Transverse colon (tissue), 4 donors: ENCODE results near the gene FNDC4. TPM values are rescaled to one million over a fixed set of nuclear protein-coding genes. Genes with fewer than 3 reads are reported as not detected.
A peak's percentile ranks its signal among the peaks of the same experiment; 100 is the strongest.

Experiments used
- DNase-seq: peaks from one replicate; pipeline ENCODE4 v3.0.0-alpha.2; 2019
- H3K27ac ChIP-seq, 4 donors: fragments of 200-600 bp; sonication (generic); 2 replicates each; pipeline ENCODE4 v1.5.1; 2016 to 2018; ENCODE audit warnings: inconsistent platforms in 4 of 4
- H3K27me3 ChIP-seq: fragments of 200-600 bp; sonication (generic); 2 replicates; pipeline ENCODE4 v1.5.1; 2017; ENCODE audit warnings: inconsistent platforms
- H3K36me3 ChIP-seq, 4 donors: fragments of 200-600 bp; sonication (generic); 2 replicates each; pipeline ENCODE4 v1.5.1; 2017 to 2019; ENCODE audit warnings: inconsistent platforms in 4 of 4
- H3K4me1 ChIP-seq, 4 donors: fragments of 200-600 bp; sonication (generic); 2 replicates each; pipeline ENCODE4 v1.5.1; 2017 to 2020; ENCODE audit warnings: inconsistent platforms in 4 of 4
- H3K4me3 ChIP-seq, 4 donors: fragments of 200-600 bp; sonication (generic); 1 replicate in 1 of 4; 2 replicates in 3 of 4; pipeline versions ENCODE4 v1.5.1 to v1.6.1; 2017 to 2019; ENCODE audit warnings: inconsistent platforms in 4 of 4
- H3K9me3 ChIP-seq, 2 donors: fragments of 200-600 bp; sonication (generic); 2 replicates each; pipeline ENCODE4 v1.5.1; 2017 to 2019; ENCODE audit warnings: inconsistent platforms in 2 of 2
- EP300 ChIP-seq: sonication (generic); formaldehyde crosslinking; IDR thresholded peaks from one replicate; pipeline ENCODE4 v1.6.1; 2017; ENCODE audit warnings: antibody characterized with exemption, low read depth
- POLR2A ChIP-seq: fragments of 450-650 bp; IDR thresholded peaks from one replicate; pipeline ENCODE4 v1.6.1; 2016; ENCODE audit warnings: antibody characterized with exemption, mild to moderate bottlenecking, moderate library complexity
- POLR2AphosphoS5 ChIP-seq, 3 donors: sonication (generic); formaldehyde crosslinking; IDR thresholded peaks; one replicate each; pipeline ENCODE4 v1.6.1; 2016; ENCODE audit warnings: antibody characterized with exemption in 3 of 3
- WGBS, 2 donors: methylation state at CpG; one replicate each; pipeline ENCODE4 v1.1.5; 2018; ENCODE audit warnings: low coverage in 1 of 2; 5-methylcytosine and 5-hydroxymethylcytosine counted together
- in situ Hi-C, 4 donors: fragments of 200-750 bp; cut with MboI; loops; one replicate each; pipeline versions ENCODE4 v1.15.0 to v1.15.1; 2017; ENCODE audit warnings: low sequenced_read_pairs in 3 of 4, low pct_ligation_motif_present in 1 of 4, low pct_unique_long_range_greater_than_20kb in 1 of 4
- intact Hi-C: fragments of 100-400 bp; cut with DNase I; formaldehyde crosslinking; loops from one replicate; pipeline ENCODE4 v1.15.1; 2023; ENCODE audit warnings: low total_unique reads
- total RNA-seq, 4 donors: library from RNA; depleted of rRNA; stranded (reverse); fragments of >200 nt; gene quantifications; one replicate each; pipeline ENCODE4 v1.1.0, GENCODE V29; 2016
- TF ChIP-seq, protein P1 (sequence below), 5 experiments: fragments of 200-600 bp in 3 of 5; fragments of 450-650 bp in 2 of 5; sonication (generic) in 3 of 5; IDR thresholded peaks; 1 replicate in 2 of 5; 2 replicates in 3 of 5; pipeline ENCODE4 v1.5.1; 2016 to 2017; ENCODE audit warnings: antibody characterized with exemption in 5 of 5, inconsistent platforms in 3 of 5, mild to moderate bottlenecking in 2 of 5, moderate library complexity in 1 of 5

The FNDC4 gene
- total RNA-seq, 4 donors from 2014 or later, result 0.80 to 8.2 (median 2.5) TPM

DNA sequence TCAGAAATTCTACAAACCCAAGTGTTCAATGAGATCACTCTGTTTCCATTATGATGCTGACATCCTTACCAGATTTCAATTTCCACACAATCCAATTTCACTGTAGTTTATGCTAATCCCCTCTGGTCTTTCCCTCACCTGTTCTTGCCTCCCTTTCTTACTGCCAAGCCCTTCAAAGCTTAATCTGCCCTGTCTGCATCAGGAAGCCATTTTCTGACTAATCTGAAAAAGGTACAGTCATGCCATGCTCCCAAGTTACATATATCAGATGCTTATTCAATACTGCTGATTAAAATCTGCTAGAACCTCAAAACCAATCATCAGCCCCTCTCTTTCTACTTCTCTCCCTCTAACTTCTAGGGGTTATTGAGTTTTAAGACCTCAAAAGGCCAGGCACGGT is 43.9 kb downstream of the FNDC4 start:
- 100% methylated on average over 1 of the region's 1 CpG; no CpG with 5 or more reads in 1 of the 2 donors for WGBS, 2 donors
- in situ Hi-C loops, result no loop called here
- H3K36me3 ChIP-seq, result peaks cover 0 to 8% (median 1%) of the 10 kb centered on the region in 4 donors

DNA sequence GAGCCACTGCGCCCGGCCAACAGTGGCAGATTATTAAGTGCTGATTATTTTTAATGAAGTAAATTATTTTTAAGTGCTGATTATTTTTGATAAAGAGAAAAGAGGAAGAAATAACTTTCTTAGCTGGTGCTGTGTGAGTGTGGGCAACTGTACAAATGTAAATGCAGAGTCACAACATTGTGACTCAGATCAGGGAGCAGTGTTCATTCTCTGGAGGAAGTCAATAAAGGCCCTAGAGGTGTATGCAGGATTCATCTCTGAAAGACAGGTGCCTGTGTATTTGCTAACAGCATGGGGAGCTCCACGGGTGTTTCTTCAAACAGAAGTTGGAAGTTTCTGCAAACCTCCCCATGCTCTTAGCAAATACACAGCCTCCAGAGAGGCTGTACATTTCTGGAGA is 46.6 kb downstream of the FNDC4 start:
- TF ChIP-seq POLR2AphosphoS5 (IDR thresholded peaks at IDR 0.05) (no peak), POLR2A (no peak), EP300 (no peak)
- TF ChIP-seq, protein P1, sequence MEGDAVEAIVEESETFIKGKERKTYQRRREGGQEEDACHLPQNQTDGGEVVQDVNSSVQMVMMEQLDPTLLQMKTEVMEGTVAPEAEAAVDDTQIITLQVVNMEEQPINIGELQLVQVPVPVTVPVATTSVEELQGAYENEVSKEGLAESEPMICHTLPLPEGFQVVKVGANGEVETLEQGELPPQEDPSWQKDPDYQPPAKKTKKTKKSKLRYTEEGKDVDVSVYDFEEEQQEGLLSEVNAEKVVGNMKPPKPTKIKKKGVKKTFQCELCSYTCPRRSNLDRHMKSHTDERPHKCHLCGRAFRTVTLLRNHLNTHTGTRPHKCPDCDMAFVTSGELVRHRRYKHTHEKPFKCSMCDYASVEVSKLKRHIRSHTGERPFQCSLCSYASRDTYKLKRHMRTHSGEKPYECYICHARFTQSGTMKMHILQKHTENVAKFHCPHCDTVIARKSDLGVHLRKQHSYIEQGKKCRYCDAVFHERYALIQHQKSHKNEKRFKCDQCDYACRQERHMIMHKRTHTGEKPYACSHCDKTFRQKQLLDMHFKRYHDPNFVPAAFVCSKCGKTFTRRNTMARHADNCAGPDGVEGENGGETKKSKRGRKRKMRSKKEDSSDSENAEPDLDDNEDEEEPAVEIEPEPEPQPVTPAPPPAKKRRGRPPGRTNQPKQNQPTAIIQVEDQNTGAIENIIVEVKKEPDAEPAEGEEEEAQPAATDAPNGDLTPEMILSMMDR (IDR thresholded peaks at IDR 0.05), result no peak
- DNase-seq, result no peak
- WGBS, 2 donors, result 64 to 100% methylated on average over 1 to 3 of the region's 3 CpGs

More for the DNA sequence above, 43.9 kb downstream of the FNDC4 start:
- TF ChIP-seq, protein P1 (IDR thresholded peaks at IDR 0.05), result no peak
- TF ChIP-seq POLR2AphosphoS5 (IDR thresholded peaks at IDR 0.05), result no peak
- TF ChIP-seq EP300, result no peak
- TF ChIP-seq POLR2A, result no peak
- intact Hi-C loops, result no loop called here
- peaks cover 0 to 2% (median 0%) of the 10 kb centered on the region in 4 donors for H3K4me1 ChIP-seq
- no peak overlapping the region for H3K4me3 ChIP-seq
- H3K27me3 ChIP-seq, result no peaks in the 10 kb centered on the region
- no peak overlapping the region for H3K27ac ChIP-seq
- DNase-seq, result no peak
- no peaks in the 10 kb centered on the region for H3K9me3 ChIP-seq

DNA sequence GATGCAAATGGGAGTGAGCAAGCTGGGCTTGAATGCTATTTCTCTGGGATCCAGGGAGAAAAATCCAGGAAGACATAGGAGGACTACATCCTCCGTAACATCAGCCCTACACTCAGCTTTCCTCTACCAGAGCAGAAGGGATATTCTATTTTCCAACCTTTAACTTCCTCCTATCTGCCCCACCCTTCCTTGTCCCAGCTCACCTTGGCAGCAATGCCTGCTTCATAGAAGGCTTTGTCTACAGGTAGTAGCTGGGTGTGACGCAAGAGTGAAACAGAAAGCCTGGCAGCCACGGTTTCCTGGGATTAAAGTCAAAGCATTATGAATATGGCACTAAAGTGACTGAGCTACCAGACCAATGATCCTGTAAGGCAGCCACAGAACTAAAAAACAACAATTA is 48.9 kb downstream of the FNDC4 start:
- TF ChIP-seq POLR2A, result peak; percentile 88
- TF ChIP-seq POLR2AphosphoS5 (IDR thresholded peaks at IDR 0.05), result peak; percentile 53 to 83 (median 80)
- TF ChIP-seq, protein P1 (IDR thresholded peaks at IDR 0.05), result no peak
- Histone ChIP-seq H3K9me3 (no peaks in the 10 kb centered on the region), H3K27me3 (no peaks in the 10 kb centered on the region), H3K36me3 (peaks cover 0 to 17% (median 4%) of the 10 kb centered on the region in 4 donors), H3K4me3 (peak overlapping the region in 1 of 4 donors; percentile 27), H3K4me1 (peaks cover 3 to 28% (median 14%) of the 10 kb centered on the region in 4 donors), H3K27ac (peak overlapping the region; percentile 81 to 89 (median 85))
- WGBS, 2 donors, result 29 to 50% methylated on average over 1 to 3 of the region's 3 CpGs
- intact Hi-C loops, result no loop called here
- in situ Hi-C loops, result no loop called here
- peak; percentile 86 for DNase-seq

More for the DNA sequence above, 46.6 kb downstream of the FNDC4 start:
- intact Hi-C loops (no loop called here), in situ Hi-C loops (no loop called here)
- no peaks in the 10 kb centered on the region for H3K9me3 ChIP-seq
- H3K27me3 ChIP-seq, result no peaks in the 10 kb centered on the region
- no peak overlapping the region for H3K4me3 ChIP-seq
- no peak overlapping the region for H3K27ac ChIP-seq
- H3K36me3 ChIP-seq, result peaks cover 0 to 8% (median 1%) of the 10 kb centered on the region in 4 donors
- peaks cover 0 to 13% (median 7%) of the 10 kb centered on the region in 4 donors for H3K4me1 ChIP-seq

DNA sequence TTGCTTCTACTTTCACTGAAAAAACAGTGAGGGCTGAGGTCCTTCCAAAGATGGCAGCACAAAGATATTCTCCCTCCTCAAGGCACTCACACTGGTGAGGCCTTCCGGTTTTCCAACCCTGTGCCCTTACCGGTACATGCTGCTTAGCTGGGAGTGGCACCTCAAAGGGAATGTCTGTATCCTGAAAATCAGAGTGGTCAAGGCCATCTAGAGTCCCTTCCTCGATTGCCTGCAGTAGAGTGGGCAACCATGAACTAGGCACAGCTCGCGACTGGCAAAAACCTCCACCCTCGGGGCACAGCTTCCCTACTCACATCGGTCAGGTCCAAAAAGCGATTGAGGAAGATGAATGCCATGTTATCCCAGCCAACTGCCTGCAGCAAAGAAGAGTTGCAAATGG is 49.4 kb downstream of the FNDC4 start:
- Histone ChIP-seq H3K36me3 (peaks cover 0 to 21% (median 7%) of the 10 kb centered on the region in 4 donors), H3K4me1 (peaks cover 3 to 28% (median 14%) of the 10 kb centered on the region in 4 donors), H3K27ac (peak overlapping the region; percentile 81 to 89 (median 85)), H3K27me3 (no peaks in the 10 kb centered on the region), H3K4me3 (peak overlapping the region in 1 of 4 donors; percentile 27), H3K9me3 (no peaks in the 10 kb centered on the region)
- in situ Hi-C loops (no loop called here), intact Hi-C loops (no loop called here)
- 54 to 73% methylated on average over 2 to 8 of the region's 8 CpGs for WGBS, 2 donors
- DNase-seq, result peak; percentile 36
- TF ChIP-seq POLR2A (no peak), EP300 (no peak), POLR2AphosphoS5 (IDR thresholded peaks at IDR 0.05) (no peak)
- TF ChIP-seq, protein P1 (IDR thresholded peaks at IDR 0.05), result no peak
